ENCODE data around the gene KAT6B.
A peak's percentile ranks its signal among the peaks of the same experiment; 100 is the strongest.

The KAT6B gene

DNA sequence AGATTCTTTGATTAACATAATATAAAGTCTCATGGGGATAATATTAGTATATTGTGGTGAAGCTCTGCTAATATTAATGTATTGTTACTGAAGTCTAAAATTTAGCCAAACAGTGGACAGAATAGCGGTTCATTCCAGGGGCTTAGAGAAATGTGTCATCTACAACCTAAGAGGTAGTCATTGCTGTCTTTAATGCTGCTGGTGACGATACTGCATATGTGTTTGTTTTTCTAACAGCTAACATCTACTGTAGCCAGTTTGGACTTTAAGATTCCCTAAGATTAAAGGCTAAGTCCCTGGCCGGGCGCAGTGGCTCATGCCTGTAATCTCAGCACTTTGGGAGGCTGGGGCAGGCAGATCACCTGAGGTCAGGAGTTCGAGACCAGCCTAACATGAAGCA, 183.0 kb downstream of the KAT6B start:
- peak; percentile 23 for FAIRE-seq
- DNase-seq (ENCODE audit: insufficient read length, low spot score), result no peak
- no peak for TF ChIP-seq POLR2A (IDR thresholded peaks at IDR 0.05; ENCODE audit: low read depth, low read length)
- no peak for TF ChIP-seq SPI1 (IDR thresholded peaks at IDR 0.05; ENCODE audit: low read depth, low read length)
- no peak for TF ChIP-seq POLR2AphosphoS5 (IDR thresholded peaks at IDR 0.05; ENCODE audit: low read depth, low read length)

DNA sequence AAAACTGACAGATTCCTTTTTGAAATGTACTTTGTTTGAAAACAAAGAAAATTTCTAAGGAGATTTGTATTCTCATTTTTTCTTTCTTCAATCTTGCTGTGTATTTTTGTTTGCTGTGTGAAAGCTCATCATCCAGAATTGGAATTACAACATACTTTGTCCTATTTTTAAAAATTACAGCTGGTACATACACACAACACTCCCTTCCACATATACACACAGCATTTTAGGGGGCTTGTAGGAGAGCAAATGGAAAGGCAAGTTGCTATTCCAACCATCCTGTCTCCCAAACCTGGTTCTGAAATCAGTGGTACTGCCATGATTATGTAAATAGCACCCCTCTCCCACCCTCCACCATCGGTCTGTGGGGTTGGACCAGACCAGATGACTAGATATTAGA, 184.0 kb downstream of the KAT6B start:
- FAIRE-seq (peak; percentile 59), DNase-seq (ENCODE audit: insufficient read length, low spot score) (no peak)
- TF ChIP-seq POLR2AphosphoS5 (IDR thresholded peaks at IDR 0.05; ENCODE audit: low read depth, low read length) (no peak), POLR2A (IDR thresholded peaks at IDR 0.05; ENCODE audit: low read depth, low read length) (no peak), POU2F2 (IDR thresholded peaks at IDR 0.05; ENCODE audit: low read depth, low read length) (no peak), SPI1 (IDR thresholded peaks at IDR 0.05; ENCODE audit: low read depth, low read length) (no peak), PAX5 (IDR thresholded peaks at IDR 0.05; ENCODE audit: insufficient read depth, low read length, severe bottlenecking) (no peak), TAF1 (IDR thresholded peaks at IDR 0.05; ENCODE audit: low read depth, low read length) (no peak)

DNA sequence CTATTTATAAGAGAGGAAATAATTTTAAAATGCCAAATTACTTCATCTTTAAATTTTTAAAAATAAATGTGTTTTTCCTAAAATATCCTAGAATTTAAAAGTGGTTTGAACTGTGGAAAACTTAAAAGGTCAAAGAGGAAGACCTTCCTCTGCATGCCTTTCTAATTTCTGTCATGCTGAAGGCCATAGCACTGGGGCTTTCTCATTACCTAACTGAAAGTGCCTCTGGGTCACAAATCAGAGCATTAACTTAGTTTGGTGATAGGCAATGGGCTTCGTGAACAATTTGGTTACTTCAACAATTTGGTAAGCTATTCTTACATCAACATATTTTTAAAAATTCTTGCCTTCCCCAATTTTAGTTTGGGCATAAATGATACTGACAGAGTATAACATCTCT, 184.8 kb downstream of the KAT6B start:
- TF ChIP-seq POLR2A (IDR thresholded peaks at IDR 0.05; ENCODE audit: low read depth, low read length) (no peak), TAF1 (IDR thresholded peaks at IDR 0.05; ENCODE audit: low read depth, low read length) (no peak), POU2F2 (IDR thresholded peaks at IDR 0.05; ENCODE audit: low read depth, low read length) (no peak; the same call in 1 of the 2 replicates), SPI1 (IDR thresholded peaks at IDR 0.05; ENCODE audit: low read depth, low read length) (no peak), POLR2AphosphoS5 (IDR thresholded peaks at IDR 0.05; ENCODE audit: low read depth, low read length) (no peak), PAX5 (IDR thresholded peaks at IDR 0.05; ENCODE audit: insufficient read depth, low read length, severe bottlenecking) (no peak)
- DNase-seq (ENCODE audit: insufficient read length, low spot score), result no peak
- no peak for FAIRE-seq

DNA sequence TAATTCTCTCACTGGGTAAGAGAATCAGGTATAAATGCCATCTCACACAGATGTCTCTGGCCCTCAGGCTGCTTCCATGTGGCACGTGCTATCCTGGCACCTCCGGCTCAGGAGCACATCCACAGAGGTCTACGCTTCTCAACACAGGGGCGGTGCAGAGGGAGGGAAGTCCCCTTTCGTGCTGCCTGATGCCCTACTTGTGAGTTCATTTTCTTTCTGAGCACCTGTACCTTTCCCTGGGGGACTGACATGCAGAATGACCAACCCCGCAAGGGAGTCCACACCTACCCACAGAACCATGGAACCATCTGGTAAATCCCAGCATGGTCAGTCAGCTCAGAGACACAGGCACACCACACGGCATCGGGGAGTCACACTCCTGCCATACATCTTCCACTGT, 186.1 kb downstream of the KAT6B start:
- FAIRE-seq (no peak), DNase-seq (ENCODE audit: insufficient read length, low spot score) (no peak)
- TF ChIP-seq SPI1 (IDR thresholded peaks at IDR 0.05; ENCODE audit: low read depth, low read length) (0 out of 2 replicates have a peak, but pooled peaks have one; percentile 16), PAX5 (IDR thresholded peaks at IDR 0.05; ENCODE audit: insufficient read depth, low read length, severe bottlenecking) (no peak), POU2F2 (IDR thresholded peaks at IDR 0.05; ENCODE audit: low read depth, low read length) (no peak; the same call in 1 of the 2 replicates), TAF1 (IDR thresholded peaks at IDR 0.05; ENCODE audit: low read depth, low read length) (no peak), POLR2A (IDR thresholded peaks at IDR 0.05; ENCODE audit: low read depth, low read length) (no peak), POLR2AphosphoS5 (IDR thresholded peaks at IDR 0.05; ENCODE audit: low read depth, low read length) (peak; percentile 52; the same call in 1 of the 2 replicates)

DNA sequence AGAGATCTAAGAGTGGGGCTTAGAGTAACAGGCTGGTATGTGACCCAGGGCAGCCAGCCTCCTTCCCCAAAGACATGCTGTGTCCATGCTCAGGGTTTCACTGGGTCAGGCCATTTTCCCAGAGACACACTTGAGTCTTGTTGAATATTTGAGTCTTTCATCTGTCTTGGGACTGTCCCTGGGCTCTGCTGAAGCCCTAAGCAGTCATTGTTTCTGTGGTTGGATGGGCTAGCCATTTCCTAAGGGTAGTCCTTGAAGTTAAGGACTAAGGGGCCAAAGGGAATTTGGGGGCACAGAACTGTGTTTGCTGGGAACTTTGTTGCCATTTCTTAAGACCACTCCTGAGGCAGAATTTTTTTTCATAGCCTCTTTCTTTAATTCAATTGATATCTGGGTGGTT, 186.6 kb downstream of the KAT6B start:
- no peak for DNase-seq (ENCODE audit: insufficient read length, low spot score)
- FAIRE-seq, result no peak
- TF ChIP-seq POLR2AphosphoS5 (IDR thresholded peaks at IDR 0.05; ENCODE audit: low read depth, low read length) (no peak), POU2F2 (IDR thresholded peaks at IDR 0.05; ENCODE audit: low read depth, low read length) (peak; percentile 67), POLR2A (IDR thresholded peaks at IDR 0.05; ENCODE audit: low read depth, low read length) (no peak)

DNA sequence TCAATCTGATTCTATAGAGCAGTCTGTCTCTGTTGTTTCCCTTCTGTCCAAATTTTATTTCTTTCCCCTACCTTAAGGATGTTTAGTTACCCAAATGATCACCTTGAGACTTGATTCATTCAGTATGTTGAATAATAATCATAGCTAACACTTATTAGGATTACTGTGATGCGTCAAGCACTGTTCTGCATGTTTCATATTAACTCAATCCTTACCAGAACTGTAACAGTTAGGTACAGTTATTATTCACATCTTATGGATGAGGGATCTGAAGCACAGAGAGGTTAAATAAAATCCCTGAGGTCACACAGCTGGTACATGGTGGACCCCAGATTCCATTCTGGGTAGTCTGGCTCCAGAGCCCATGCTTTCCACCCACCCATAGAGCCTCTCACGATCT, 187.1 kb downstream of the KAT6B start:
- TF ChIP-seq PAX5 (IDR thresholded peaks at IDR 0.05; ENCODE audit: insufficient read depth, low read length, severe bottlenecking), result no peak
- TF ChIP-seq POLR2AphosphoS5 (IDR thresholded peaks at IDR 0.05; ENCODE audit: low read depth, low read length), result no peak
- TF ChIP-seq TAF1 (IDR thresholded peaks at IDR 0.05; ENCODE audit: low read depth, low read length), result no peak
- no peak for TF ChIP-seq POLR2A (IDR thresholded peaks at IDR 0.05; ENCODE audit: low read depth, low read length)
- DNase-seq (ENCODE audit: insufficient read length, low spot score) (no peak), FAIRE-seq (peak; percentile 61)

DNA sequence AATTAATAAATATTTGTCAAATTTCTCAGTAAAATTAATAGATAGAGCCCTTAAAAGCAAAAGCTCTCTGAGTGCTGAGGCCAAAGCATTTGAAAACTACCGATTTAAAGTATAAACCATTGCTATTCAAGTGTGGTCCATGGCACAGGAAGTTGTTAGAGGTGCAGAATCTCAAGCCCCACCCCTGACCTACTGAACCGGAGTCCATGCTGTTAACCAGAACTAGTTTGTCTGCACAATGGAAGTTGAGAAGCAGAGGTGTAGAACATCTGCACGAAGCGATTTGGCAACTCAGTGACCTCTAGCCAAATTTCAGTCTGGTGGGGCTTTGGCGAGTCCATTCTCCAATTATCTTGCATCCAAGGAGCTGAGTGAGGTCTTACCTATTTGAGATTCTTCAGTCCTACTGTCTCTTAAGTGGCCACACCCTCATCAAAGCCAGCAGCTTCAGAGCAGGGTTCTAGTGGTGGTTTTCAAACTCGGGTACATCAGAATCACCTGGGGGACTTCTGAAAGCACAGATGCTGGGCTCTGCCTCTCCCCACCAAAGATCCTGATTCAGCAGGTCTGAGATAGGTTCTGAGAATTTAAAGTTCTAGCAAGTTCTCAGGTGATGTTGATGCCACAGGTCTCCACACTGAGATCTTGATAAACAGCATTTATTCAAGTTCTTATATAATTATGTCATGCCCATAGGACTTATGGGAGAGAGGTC, 188.3 kb downstream of the KAT6B start:
- DNase-seq (ENCODE audit: insufficient read length, low spot score) (no peak), FAIRE-seq (no peak)
- TF ChIP-seq TAF1 (IDR thresholded peaks at IDR 0.05; ENCODE audit: low read depth, low read length) (no peak), PAX5 (IDR thresholded peaks at IDR 0.05; ENCODE audit: insufficient read depth, low read length, severe bottlenecking) (no peak), POLR2A (IDR thresholded peaks at IDR 0.05; ENCODE audit: low read depth, low read length) (no peak), POLR2AphosphoS5 (IDR thresholded peaks at IDR 0.05; ENCODE audit: low read depth, low read length) (no peak), POU2F2 (IDR thresholded peaks at IDR 0.05; ENCODE audit: low read depth, low read length) (no peak)

DNA sequence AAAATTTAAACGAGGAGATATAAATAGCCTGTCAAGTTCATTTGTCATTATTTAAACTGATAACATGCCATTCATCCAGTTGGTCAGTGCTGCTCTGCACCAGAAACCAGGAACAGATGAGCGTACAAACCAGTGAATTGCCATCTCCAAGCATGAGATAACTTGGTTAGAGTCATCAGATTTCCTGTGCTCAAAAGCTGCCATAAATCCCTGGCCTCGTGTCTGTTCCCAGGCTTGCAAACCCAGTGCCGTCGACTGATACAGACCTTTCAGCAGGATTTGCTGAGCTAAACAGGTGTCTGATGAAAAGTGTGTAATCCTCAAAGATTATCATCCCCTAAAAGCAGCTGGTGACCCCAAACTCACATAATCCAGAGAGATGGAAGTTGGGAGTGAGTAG, 189.0 kb downstream of the KAT6B start:
- FAIRE-seq (no peak), DNase-seq (ENCODE audit: insufficient read length, low spot score) (no peak)
- TF ChIP-seq PAX5 (IDR thresholded peaks at IDR 0.05; ENCODE audit: insufficient read depth, low read length, severe bottlenecking), result no peak
- no peak for TF ChIP-seq SPI1 (IDR thresholded peaks at IDR 0.05; ENCODE audit: low read depth, low read length)
- no peak for TF ChIP-seq POLR2A (IDR thresholded peaks at IDR 0.05; ENCODE audit: low read depth, low read length)
- no peak for TF ChIP-seq TAF1 (IDR thresholded peaks at IDR 0.05; ENCODE audit: low read depth, low read length)
- TF ChIP-seq POU2F2 (IDR thresholded peaks at IDR 0.05; ENCODE audit: low read depth, low read length), result no peak
- no peak for TF ChIP-seq POLR2AphosphoS5 (IDR thresholded peaks at IDR 0.05; ENCODE audit: low read depth, low read length)

DNA sequence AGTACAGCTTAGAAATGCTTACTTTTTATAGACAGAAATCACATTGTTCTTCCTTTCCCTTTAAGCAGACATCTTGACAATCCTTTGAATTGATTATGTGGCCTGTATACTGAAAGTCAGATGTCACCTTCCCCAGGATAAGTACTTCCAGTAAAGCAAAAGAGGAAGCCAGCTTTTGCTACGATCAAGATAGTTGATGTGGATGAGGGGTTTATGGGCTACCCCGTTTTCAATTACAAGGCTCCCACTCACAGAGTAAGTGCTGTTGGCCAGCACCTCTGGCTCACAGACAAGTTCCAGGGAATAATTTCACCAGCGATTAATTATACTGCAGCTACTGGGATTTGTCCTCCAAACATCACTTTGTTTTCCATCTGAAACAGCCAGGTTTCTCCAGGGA, 189.9 kb downstream of the KAT6B start:
- FAIRE-seq (no peak), DNase-seq (ENCODE audit: insufficient read length, low spot score) (no peak)
- TF ChIP-seq SPI1 (IDR thresholded peaks at IDR 0.05; ENCODE audit: low read depth, low read length), result peak; percentile 60
- no peak for TF ChIP-seq POU2F2 (IDR thresholded peaks at IDR 0.05; ENCODE audit: low read depth, low read length)

DNA sequence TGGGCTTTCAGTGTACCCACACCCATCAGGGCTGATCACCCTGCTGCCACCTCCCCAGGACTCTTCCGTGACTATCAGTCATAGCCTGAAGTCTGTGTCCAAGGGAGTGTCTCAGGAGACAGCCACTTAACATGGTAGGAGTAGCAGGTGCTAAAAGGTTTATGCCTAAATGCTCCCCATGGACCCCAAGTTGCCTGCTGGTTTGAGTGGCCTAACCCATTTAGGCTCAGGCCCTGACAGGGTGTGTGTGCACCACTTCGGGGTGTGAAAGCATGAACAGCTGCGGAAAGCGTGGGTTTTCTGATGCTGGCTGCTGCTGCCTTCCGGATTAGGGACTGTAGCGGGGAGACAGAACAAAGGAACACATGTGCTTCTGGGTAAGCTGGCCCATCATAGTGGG, 191.9 kb downstream of the KAT6B start:
- no peak for FAIRE-seq
- TF ChIP-seq SPI1 (IDR thresholded peaks at IDR 0.05; ENCODE audit: low read depth, low read length) (no peak), PAX5 (IDR thresholded peaks at IDR 0.05; ENCODE audit: insufficient read depth, low read length, severe bottlenecking) (no peak), POLR2A (IDR thresholded peaks at IDR 0.05; ENCODE audit: low read depth, low read length) (no peak), POU2F2 (IDR thresholded peaks at IDR 0.05; ENCODE audit: low read depth, low read length) (no peak), POLR2AphosphoS5 (IDR thresholded peaks at IDR 0.05; ENCODE audit: low read depth, low read length) (no peak), TAF1 (IDR thresholded peaks at IDR 0.05; ENCODE audit: low read depth, low read length) (no peak)
- DNase-seq (ENCODE audit: insufficient read length, low spot score), result no peak

All from GM12891 (cell line).